Small intestine (tissue), 7 donors: Measurements from ENCODE around the gene NUDT19. TPM values are rescaled to one million over a fixed set of nuclear protein-coding genes. Genes with fewer than 3 reads are reported as not detected.

ENCODE experiments used
- DNase-seq, 2 donors: peaks; one replicate each; pipeline versions ENCODE4 v3.0.0 to v3.0.0-alpha.2; 2013
- FAIRE-seq: peaks from 2 replicates; lab custom pipeline; 2012; peaks lifted over from hg19 to GRCh38; lab: Jason Lieb, UNC
- H3K27ac ChIP-seq, 3 donors: one replicate each; pipeline ENCODE4 v1.5.1; 2013; ENCODE audit warnings: low read length in 2 of 3, mild to moderate bottlenecking in 2 of 3, control low read depth in 1 of 3, inconsistent platforms in 1 of 3, low read depth in 1 of 3, moderate library complexity in 1 of 3
- H3K27me3 ChIP-seq, 3 donors: one replicate each; pipeline ENCODE4 v1.6.1; 2013; ENCODE audit warnings: low read length in 3 of 3, inconsistent platforms in 1 of 3; ENCODE audit not compliant: control insufficient read depth in 3 of 3, insufficient read depth in 3 of 3
- H3K36me3 ChIP-seq, 3 donors: one replicate each; pipeline ENCODE4 v1.6.1; 2013; ENCODE audit warnings: low read length in 3 of 3, inconsistent platforms in 1 of 3, low read depth in 1 of 3, mild to moderate bottlenecking in 1 of 3, moderate library complexity in 1 of 3; ENCODE audit not compliant: control insufficient read depth in 3 of 3, insufficient read depth in 2 of 3
- H3K4me1 ChIP-seq, 3 donors: one replicate each; pipeline ENCODE4 v1.6.1; 2013; ENCODE audit warnings: low read length in 2 of 3, inconsistent platforms in 1 of 3, low read depth in 1 of 3, mild to moderate bottlenecking in 1 of 3, moderate library complexity in 1 of 3; ENCODE audit not compliant: control insufficient read depth in 3 of 3, insufficient read depth in 2 of 3
- H3K4me3 ChIP-seq, 3 donors: one replicate each; pipeline ENCODE4 v1.5.1; 2013; ENCODE audit warnings: low read length in 3 of 3, control low read depth in 1 of 3, inconsistent platforms in 1 of 3, low read depth in 1 of 3, mild to moderate bottlenecking in 1 of 3, moderate library complexity in 1 of 3
- H3K9me3 ChIP-seq, 2 donors: one replicate each; pipeline ENCODE4 v1.6.1; 2013; ENCODE audit warnings: low read depth in 1 of 2, low read length in 1 of 2; ENCODE audit not compliant: control insufficient read depth in 2 of 2, insufficient read depth in 1 of 2
- WGBS, 3 donors: extraction: QIAGEN DNeasy Blood & Tissue Kit; methylation state at CpG; one replicate each; pipeline ENCODE4 v1.1.7; 2013; 5-methylcytosine and 5-hydroxymethylcytosine counted together
- polyA plus RNA-seq, 4 donors: library from polyadenylated mRNA; stranded (reverse) in 3 of 4; unstranded in 1 of 4; fragments of 200-250 nt in 3 of 4; fragments of 120-200 nt in 1 of 4; gene quantifications; one replicate each; pipeline versions ENCODE4 v1.2.1 to v1.2.3, GENCODE V29; 2013
- donor health status: healthy with polysubstance abuse.
- donor health status: control.
- donor health status: control.
- donor health status: Bipolar disorder and iron deficiency.
- donor health status: healthy.

NUDT19 gene
- polyA plus RNA-seq, 4 donors, result 7.0 to 13.9 (median 9.6) TPM

- Histone ChIP-seq H3K4me3 (peak overlapping the region; percentile 30 to 73 (median 52)), H3K9me3 (no peaks in the 10 kb centered on the region), H3K27ac (no peak overlapping the region), H3K36me3 (peaks cover 0 to 12% (median 0%) of the 10 kb centered on the region in 3 donors), H3K27me3 (peaks cover 0 to 35% (median 10%) of the 10 kb centered on the region in 3 donors), H3K4me1 (peaks cover 0 to 17% (median 0%) of the 10 kb centered on the region in 3 donors)
- FAIRE-seq (no peak), DNase-seq (peak; percentile 38 to 75)
- 1 to 3% (median 1%) methylated on average over 60 to 93 of the region's 93 CpGs for WGBS, 3 donors
These were observed 15.3 kb upstream of the NUDT19 start for GRCh38 chr19:32676186-32676894.

- Histone ChIP-seq H3K4me1 (peaks cover 0 to 17% (median 0%) of the 10 kb centered on the region in 3 donors), H3K27ac (no peak overlapping the region), H3K36me3 (peaks cover 0 to 12% (median 0%) of the 10 kb centered on the region in 3 donors), H3K27me3 (peaks cover 0 to 35% (median 10%) of the 10 kb centered on the region in 3 donors), H3K9me3 (no peaks in the 10 kb centered on the region), H3K4me3 (peak overlapping the region in 1 of 3 donors; percentile 30)
- DNase-seq, result no peak
- FAIRE-seq, result no peak
- WGBS, 3 donors, result 9 to 19% (median 15%) methylated on average over 33 of the region's 33 CpGs
These were observed 14.7 kb upstream of the NUDT19 start for GRCh38 chr19:32676895-32677359.

GRCh38 chr19:32677657-32678056 is 14.0 kb upstream of the NUDT19 start:
- 53 to 73% (median 73%) methylated on average over 9 of the region's 9 CpGs for WGBS, 3 donors

GRCh38 chr19:32680986-32681385 is 10.6 kb upstream of the NUDT19 start:
- FAIRE-seq (no peak), DNase-seq (no peak)
- Histone ChIP-seq H3K4me1 (peaks cover 0 to 10% (median 0%) of the 10 kb centered on the region in 3 donors), H3K27ac (no peak overlapping the region), H3K36me3 (no peaks in the 10 kb centered on the region), H3K4me3 (no peak overlapping the region), H3K9me3 (no peaks in the 10 kb centered on the region), H3K27me3 (peaks cover 0 to 27% (median 10%) of the 10 kb centered on the region in 3 donors)
- 76 to 85% (median 84%) methylated on average over 2 of the region's 2 CpGs for WGBS, 3 donors

More at GRCh38 chr19:32677657-32678056, 14.0 kb upstream of the NUDT19 start:
- no peak for DNase-seq
- peaks cover 0 to 17% (median 0%) of the 10 kb centered on the region in 3 donors for H3K4me1 ChIP-seq
- no peaks in the 10 kb centered on the region for H3K9me3 ChIP-seq
- H3K27me3 ChIP-seq, result peaks cover 0 to 35% (median 10%) of the 10 kb centered on the region in 3 donors
- peaks cover 0 to 8% (median 0%) of the 10 kb centered on the region in 3 donors for H3K36me3 ChIP-seq
- no peak overlapping the region for H3K4me3 ChIP-seq
- FAIRE-seq, result no peak
- H3K27ac ChIP-seq, result no peak overlapping the region

GRCh38 chr19:32682317-32682716 is 9.3 kb upstream of the NUDT19 start:
- no peak overlapping the region for H3K4me3 ChIP-seq
- peaks cover 0 to 16% (median 4%) of the 10 kb centered on the region in 3 donors for H3K27me3 ChIP-seq
- no peak overlapping the region for H3K27ac ChIP-seq
- H3K9me3 ChIP-seq, result no peaks in the 10 kb centered on the region
- 65 to 87% (median 80%) methylated on average over 4 of the region's 4 CpGs for WGBS, 3 donors
- no peaks in the 10 kb centered on the region for H3K36me3 ChIP-seq
- FAIRE-seq (no peak), DNase-seq (no peak)
- peaks cover 0 to 3% (median 0%) of the 10 kb centered on the region in 3 donors for H3K4me1 ChIP-seq

- DNase-seq, result no peak
- Histone ChIP-seq H3K4me3 (no peak overlapping the region), H3K9me3 (no peaks in the 10 kb centered on the region), H3K4me1 (peaks cover 2 to 10% (median 4%) of the 10 kb centered on the region in 3 donors), H3K27ac (no peak overlapping the region), H3K27me3 (no peaks in the 10 kb centered on the region), H3K36me3 (no peaks in the 10 kb centered on the region)
- no peak for FAIRE-seq
- WGBS, 3 donors, result 91 to 97% (median 93%) methylated on average over 6 of the region's 6 CpGs
These were observed 4.7 kb upstream of the NUDT19 start for GRCh38 chr19:32686847-32687475.

- WGBS, 3 donors, result 83 to 92% (median 92%) methylated on average over 4 of the region's 4 CpGs
- H3K27ac ChIP-seq, result no peak overlapping the region
- no peak overlapping the region for H3K4me3 ChIP-seq
- H3K27me3 ChIP-seq, result no peaks in the 10 kb centered on the region
- H3K9me3 ChIP-seq, result no peaks in the 10 kb centered on the region
- DNase-seq, result no peak
- H3K36me3 ChIP-seq, result peaks cover 0 to under 1% (median 0%) of the 10 kb centered on the region in 3 donors
- peaks cover 2 to 10% (median 4%) of the 10 kb centered on the region in 3 donors for H3K4me1 ChIP-seq
- no peak for FAIRE-seq
These were observed 3.9 kb upstream of the NUDT19 start for GRCh38 chr19:32687681-32688080.

GRCh38 chr19:32688311-32688710 is 3.3 kb upstream of the NUDT19 start:
- Histone ChIP-seq H3K27ac (no peak overlapping the region), H3K4me3 (no peak overlapping the region), H3K9me3 (peaks cover 0 to 3% of the 10 kb centered on the region in 2 donors), H3K27me3 (no peaks in the 10 kb centered on the region), H3K36me3 (peaks cover 0 to 6% (median 0%) of the 10 kb centered on the region in 3 donors), H3K4me1 (peaks cover 2 to 17% (median 4%) of the 10 kb centered on the region in 3 donors)
- WGBS, 3 donors, result 74 to 93% (median 86%) methylated on average over 1 of the region's 1 CpG
- FAIRE-seq, result no peak
- DNase-seq, result no peak
